GM12878 (cell line): ENCODE measurements around the gene TMEM178A. TPM values are rescaled to one million over a fixed set of nuclear protein-coding genes. Genes with fewer than 3 reads are reported as not detected.

Experiments used
- ATAC-seq: fragments of 200-7000 bp; cut with Tn5 transposase; 3 replicates; pipeline ENCODE4 v1.9.1; 2020; ENCODE audit warnings: mild to moderate bottlenecking, moderate library complexity
- BruUV-seq: library from RNA; stranded (reverse); fragments of 400-500 nt; replicated peaks from 2 replicates; lab custom pipeline; 2021; lab: Mats Ljungman, UMichigan
- CTCF ChIA-PET: fragments of 300-600 bp; sonication (Branson Sonifier 250); formaldehyde crosslinking; extraction: SDS; loops from one replicate; lab custom pipeline; 2021; ENCODE audit warnings: inconsistent platforms; lab: Yijun Ruan, JAX
- POLR2A ChIA-PET: fragments of 350-600 bp; formaldehyde crosslinking; extraction: SDS; loops from one replicate; lab custom pipeline; 2021; ENCODE audit warnings: inconsistent platforms; lab: Charles Lee
- RAD21 ChIA-PET: fragments of 300-600 bp; sonication (Branson Sonifier 250); formaldehyde crosslinking; loops from one replicate; lab custom pipeline; 2023; ENCODE audit warnings: antibody characterized with exemption; ENCODE audit not compliant: unreplicated experiment; lab: Charles Lee
- SMC1A ChIA-PET: fragments of 300-600 bp; sonication (Branson Sonifier 250); formaldehyde crosslinking; loops from one replicate; lab custom pipeline; 2023; ENCODE audit not compliant: unreplicated experiment, uncharacterized antibody; lab: Charles Lee
- DNase-seq: peaks from one replicate; pipeline ENCODE4 v3.0.0-alpha.2; 2011; ENCODE audit warnings: low read depth, low spot score
- FAIRE-seq: peaks from 3 replicates; lab custom pipeline; 2011; peaks lifted over from hg19 to GRCh38; lab: Jason Lieb, UNC
- H2AFZ ChIP-seq: 2 replicates; pipeline ENCODE4 v1.6.0; 2011; ENCODE audit warnings: low read depth, low read length, control low read depth; ENCODE audit not compliant: control insufficient read depth
- H3K27ac ChIP-seq: 2 replicates; pipeline ENCODE4 v1.5.1; 2011; ENCODE audit warnings: control low read depth; ENCODE audit not compliant: control insufficient read depth, insufficient read depth
- H3K27me3 ChIP-seq, 2 experiments: replicated peaks in 1 of 2; 2 replicates each; pipeline versions ENCODE4 v1.6.0 to v1.6.1; 2011; ENCODE audit warnings: low read length in 1 of 2; ENCODE audit not compliant: control insufficient read depth in 2 of 2, insufficient read depth in 2 of 2
- H3K36me3 ChIP-seq, 2 experiments: 2 replicates each; pipeline ENCODE4 v1.5.1; 2011; ENCODE audit warnings: low read length in 1 of 2; ENCODE audit not compliant: control insufficient read depth in 2 of 2, insufficient read depth in 2 of 2
- H3K4me1 ChIP-seq: 2 replicates; pipeline ENCODE4 v1.6.1; 2011; ENCODE audit warnings: mild to moderate bottlenecking, low read length, moderate library complexity, mixed read lengths; ENCODE audit not compliant: control insufficient read depth, insufficient read depth
- H3K4me2 ChIP-seq: 2 replicates; pipeline ENCODE4 v1.6.0; 2011; ENCODE audit warnings: control low read depth; ENCODE audit not compliant: control insufficient read depth, insufficient read depth
- H3K4me3 ChIP-seq: fragments of 200-600 bp; sonication (generic); 2 replicates; pipeline ENCODE4 v1.5.1; 2016
- H3K79me2 ChIP-seq: 2 replicates; pipeline ENCODE4 v1.6.0; 2011; ENCODE audit warnings: low read length; ENCODE audit not compliant: control insufficient read depth, insufficient read depth
- H3K9ac ChIP-seq: 2 replicates; pipeline ENCODE4 v1.8.0; 2011; ENCODE audit warnings: low read length, control low read depth, mixed read lengths; ENCODE audit not compliant: control insufficient read depth, insufficient read depth
- H3K9me3 ChIP-seq: replicated peaks from 3 replicates; pipeline ENCODE4 v1.5.1; 2011; ENCODE audit warnings: mild to moderate bottlenecking, low read length; ENCODE audit not compliant: control insufficient read depth, insufficient read depth
- H4K20me1 ChIP-seq: 2 replicates; pipeline ENCODE4 v1.6.0; 2011; ENCODE audit not compliant: control insufficient read depth, insufficient read depth
- BCL11A ChIP-seq: IDR thresholded peaks from 2 replicates; pipeline ENCODE4 v1.6.1; 2011; ENCODE audit warnings: low read depth, low read length
- BMI1 ChIP-seq: fragments of 450-650 bp; IDR thresholded peaks from 2 replicates; pipeline ENCODE4 v1.6.1; 2016; ENCODE audit warnings: mild to moderate bottlenecking, moderate library complexity, borderline replicate concordance
- ESRRA ChIP-seq: IDR thresholded peaks from 2 replicates; pipeline ENCODE4 v1.6.1; 2012; ENCODE audit warnings: mild to moderate bottlenecking, low read length, improper control_type of control experiment
- ETV6 ChIP-seq, 2 experiments: fragments of 450-650 bp in 1 of 2; IDR thresholded peaks in 1 of 2; conservative IDR thresholded peaks in 1 of 2; 2 replicates each; pipeline ENCODE4 v1.6.1; 2014; ENCODE audit warnings: antibody characterized with exemption in 1 of 2, borderline replicate concordance in 1 of 2, low read depth in 1 of 2, mild to moderate bottlenecking in 1 of 2, moderate library complexity in 1 of 2
- JUND ChIP-seq: IDR thresholded peaks from 2 replicates; pipeline ENCODE4 v1.6.1; 2012; ENCODE audit warnings: low read depth, mild to moderate bottlenecking, low read length, improper control_type of control experiment, moderate library complexity
- MAX ChIP-seq: IDR thresholded peaks from 2 replicates; pipeline ENCODE4 v1.6.1; 2012; ENCODE audit warnings: low read depth, low read length, improper control_type of control experiment
- MEF2B ChIP-seq: fragments of 450-650 bp; IDR thresholded peaks from 2 replicates; pipeline ENCODE4 v1.6.1; 2018; ENCODE audit warnings: mild to moderate bottlenecking, moderate library complexity; ENCODE audit not compliant: partially characterized antibody, poor library complexity, severe bottlenecking
- MLLT1 ChIP-seq: fragments of 450-650 bp; IDR thresholded peaks from 2 replicates; pipeline ENCODE4 v1.6.1; 2016; ENCODE audit warnings: mild to moderate bottlenecking
- RCOR1 ChIP-seq: conservative IDR thresholded peaks from 2 replicates; pipeline ENCODE4 v1.6.1; 2012; ENCODE audit warnings: low read depth, low read length, improper control_type of control experiment
- SKIL ChIP-seq: fragments of 450-650 bp; IDR thresholded peaks from 2 replicates; pipeline ENCODE4 v1.6.1; 2017; ENCODE audit warnings: mild to moderate bottlenecking, low read depth, inconsistent platforms; ENCODE audit not compliant: poor library complexity, severe bottlenecking
- SMAD5 ChIP-seq: IDR thresholded peaks from 2 replicates; pipeline ENCODE4 v1.6.1; 2016; ENCODE audit warnings: antibody characterized with exemption, low read depth
- SMARCA5 ChIP-seq: fragments of 450-650 bp; IDR thresholded peaks from 2 replicates; pipeline ENCODE4 v1.6.1; 2017; ENCODE audit warnings: mild to moderate bottlenecking
- SREBF2 ChIP-seq: IDR thresholded peaks from 2 replicates; pipeline ENCODE4 v1.6.1; 2012; ENCODE audit warnings: mild to moderate bottlenecking, low read length
- TCF12 ChIP-seq: IDR thresholded peaks from 2 replicates; pipeline ENCODE4 v1.6.1; 2011; ENCODE audit warnings: low read depth, mild to moderate bottlenecking, low read length
- ZBTB4 ChIP-seq: fragments of 450-650 bp; formaldehyde crosslinking; IDR thresholded peaks from 2 replicates; pipeline ENCODE4 v1.4.0; 2022; ENCODE audit warnings: mild to moderate bottlenecking, moderate library complexity
- ZNF274 ChIP-seq: IDR thresholded peaks from one replicate; pipeline ENCODE4 v1.8.0; 2011; ENCODE audit not compliant: insufficient read length, insufficient read depth
- WGBS: methylation state at CpG from one replicate; pipeline ENCODE4 v1.1.6; 2016; ENCODE audit warnings: low lambda C conversion rate; ENCODE audit not compliant: insufficient replicate concordance, insufficient coverage; ENCODE audit errors: missing lambda C conversion rate; 5-methylcytosine and 5-hydroxymethylcytosine counted together
- in situ Hi-C: fragments of 300-500 bp; cut with MboI; formaldehyde crosslinking; loops from 9 replicates; pipeline ENCODE4 v1.14.3; 2018; ENCODE audit warnings: mixed read lengths
- intact Hi-C: fragments of 100-400 bp; cut with micrococcal nuclease; formaldehyde crosslinking; loops from one replicate; pipeline ENCODE4 v1.14.2; 2022; ENCODE audit not compliant: unreplicated experiment
- polyA plus RNA-seq, 11 experiments: library from polyadenylated mRNA; depleted of rRNA in 4 of 11; unstranded in 6 of 11; stranded (reverse) in 5 of 11; fragments of >200 nt; fragmentation: Nextera tagmentation in 4 of 11; fragmentation: Illumina TruSeq in 1 of 11; extraction: Ambion mirVana in 4 of 11; extraction: Trizol in 1 of 11; gene quantifications; 1 replicate in 1 of 11; 2 replicates in 10 of 11; pipeline versions ENCODE4 v1.2.1 to v1.2.3, GENCODE V29; 2011 to 2016; ENCODE audit warnings: inconsistent platforms in 2 of 11, missing spikeins in 2 of 11, low read depth in 1 of 11
- total RNA-seq, 4 experiments: library from RNA; depleted of rRNA in 3 of 4; stranded (reverse); fragments of >200 nt in 3 of 4; fragmentation: Illumina TruSeq in 1 of 4; extraction: Trizol in 1 of 4; gene quantifications; 2 replicates each; pipeline versions ENCODE4 v1.2.1 to v1.2.3, GENCODE V29; 2013 to 2021

Gene TMEM178A
- total and polyA plus RNA-seq, 10 of the 15 experiments (the other 5 are each of a cell fraction or from before 2014, with no cell fraction given): not detected

- TF ChIP-seq MLLT1: no peak
- TF ChIP-seq BMI1: no peak
- no peak for TF ChIP-seq MAX
- TF ChIP-seq MEF2B: no peak
- TF ChIP-seq SKIL: no peak
- no peak for TF ChIP-seq TCF12
- no peak for TF ChIP-seq ZNF274
- TF ChIP-seq SREBF2: no peak
- no peak for TF ChIP-seq BCL11A
- TF ChIP-seq SMARCA5: no peak
- no peak for TF ChIP-seq ZBTB4 (CRISPR knock-in tag)
- no peak for TF ChIP-seq JUND
- TF ChIP-seq ESRRA: no peak
- TF ChIP-seq ETV6 (conservative IDR thresholded peaks at IDR 0.05 in 1 of 2, IDR thresholded peaks at IDR 0.05 in 1 of 2; ENCODE audit: borderline replicate concordance in 1 of 2, low read depth in 1 of 2): no peak
- no peak for TF ChIP-seq SMAD5
- TF ChIP-seq RCOR1: no peak
- RAD21 ChIA-PET: no interaction called here
- Histone ChIP-seq H3K4me1 (no peaks in the 10 kb centered on the region), H4K20me1 (no peaks in the 10 kb centered on the region), H3K9me3 (no peaks in the 10 kb centered on the region), H3K9ac (no peak overlapping the region), H3K4me2 (no peak overlapping the region), H3K4me3 (no peak overlapping the region), H3K27me3 (no peaks in the 10 kb centered on the region), H2AFZ (no peak overlapping the region), H3K79me2 (no peaks in the 10 kb centered on the region), H3K36me3 (no peaks in the 10 kb centered on the region), H3K27ac (no peak overlapping the region)
- FAIRE-seq: no peak
- intact Hi-C loops: no loop called here
- WGBS: 4% methylated on average over 3 of the region's 3 CpGs
- in situ Hi-C loops: no loop called here
- no TSS peak for BruUV-seq
- SMC1A ChIA-PET: no interaction called here
- CTCF ChIA-PET: no interaction called here
- POLR2A ChIA-PET: no interaction called here
- DNase-seq: no peak
- no peak for ATAC-seq
Observed at GRCh38 chr2:39631256-39631655, 34.5 kb upstream of the TMEM178A start.
